Right kidney (tissue), 9 donors: ENCODE measurements around the gene ART1.
"Not testable (repeated sequence)": the region's sequence is repeated elsewhere in the genome, so short reads cannot be mapped to it uniquely, and the experiment has no call there.

Source experiments
- DNase-seq: peaks from one replicate; pipeline ENCODE4 v3.0.0-alpha.2; 2016
- long read RNA-seq, 8 donors: transcript quantifications; one replicate each; lab custom pipeline, GENCODE V29; 2026

Gene ART1, protein sequence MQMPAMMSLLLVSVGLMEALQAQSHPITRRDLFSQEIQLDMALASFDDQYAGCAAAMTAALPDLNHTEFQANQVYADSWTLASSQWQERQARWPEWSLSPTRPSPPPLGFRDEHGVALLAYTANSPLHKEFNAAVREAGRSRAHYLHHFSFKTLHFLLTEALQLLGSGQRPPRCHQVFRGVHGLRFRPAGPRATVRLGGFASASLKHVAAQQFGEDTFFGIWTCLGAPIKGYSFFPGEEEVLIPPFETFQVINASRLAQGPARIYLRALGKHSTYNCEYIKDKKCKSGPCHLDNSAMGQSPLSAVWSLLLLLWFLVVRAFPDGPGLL
- long read RNA-seq, donor 1: 0 reads
- long read RNA-seq, donor 2: 0 reads
- long read RNA-seq, donor 3: 0 reads
- long read RNA-seq, donor 4: 0 reads
- long read RNA-seq, donor 5: 0 reads
- long read RNA-seq, donor 6: 0 reads
- long read RNA-seq, donor 7: 0 reads
- long read RNA-seq, donor 8: 0 reads

DNA sequence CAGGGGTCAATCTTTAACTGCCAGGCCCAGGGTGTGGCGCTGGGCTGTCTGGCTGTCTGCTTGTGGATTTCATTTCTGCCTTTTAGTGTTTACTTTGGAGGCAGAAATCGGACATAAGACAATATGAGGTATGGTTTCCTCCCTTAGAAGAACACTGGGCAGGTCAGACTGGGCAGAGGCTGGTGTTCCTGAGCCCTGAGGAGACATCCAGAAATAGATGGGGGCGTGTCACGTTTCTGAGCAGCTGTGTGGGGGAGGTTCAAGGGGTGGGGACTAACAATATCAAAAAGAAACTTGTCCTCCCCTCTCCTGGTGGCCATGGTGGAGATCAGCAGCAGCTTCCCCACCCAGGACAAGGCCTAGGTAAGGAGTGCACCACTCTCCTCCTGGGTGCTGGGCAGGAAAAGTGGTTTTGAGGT lies at the start of gene ART1:
TSS of gene ART1 (plus strand) at position 312 of the 419 bp plus-strand sequence. CDS start 14,086 bp downstream, outside the sequence.
- no peak for DNase-seq

DNA sequence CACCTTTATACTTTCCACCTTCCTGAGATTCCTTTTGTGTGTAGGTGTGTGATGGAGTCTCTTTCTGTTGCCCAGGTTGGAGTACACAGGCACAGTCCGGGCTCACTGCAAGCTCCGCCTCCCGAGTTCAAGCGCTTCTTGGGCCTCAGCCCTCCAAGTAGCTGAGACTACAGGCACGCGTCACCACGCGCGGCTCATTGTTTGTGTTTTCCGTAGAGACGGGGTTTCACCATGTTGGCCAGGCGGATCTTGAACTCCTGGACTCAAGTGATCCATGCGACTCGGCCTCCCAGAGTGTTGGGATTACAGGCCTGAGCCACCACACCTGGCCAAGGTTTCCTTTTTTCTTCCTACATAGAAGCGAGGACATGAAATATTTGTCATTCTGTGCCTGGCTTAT lies 47.2 kb upstream of the ART1 start:
- DNase-seq: not testable (repeated sequence)

DNA sequence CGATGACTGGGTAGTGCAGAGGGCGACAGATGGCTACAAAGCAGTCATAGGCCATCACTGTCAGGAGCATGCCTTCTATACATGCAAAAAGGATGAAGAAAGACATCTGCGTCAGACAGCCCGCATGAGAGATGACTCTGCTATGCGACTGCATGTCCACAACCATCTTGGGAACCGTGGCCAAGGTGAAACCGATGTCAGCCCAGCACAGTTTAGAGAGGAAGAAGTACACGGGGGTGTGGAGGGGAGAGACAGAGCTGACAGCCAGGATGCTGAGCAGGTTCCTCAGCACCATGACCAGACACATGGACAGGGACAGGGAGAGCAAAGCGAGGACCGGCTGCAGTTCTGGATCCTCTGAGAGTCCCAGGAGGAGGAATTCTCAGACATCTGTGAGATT lies 44.7 kb upstream of the ART1 start:
- not testable (repeated sequence) for DNase-seq

DNA sequence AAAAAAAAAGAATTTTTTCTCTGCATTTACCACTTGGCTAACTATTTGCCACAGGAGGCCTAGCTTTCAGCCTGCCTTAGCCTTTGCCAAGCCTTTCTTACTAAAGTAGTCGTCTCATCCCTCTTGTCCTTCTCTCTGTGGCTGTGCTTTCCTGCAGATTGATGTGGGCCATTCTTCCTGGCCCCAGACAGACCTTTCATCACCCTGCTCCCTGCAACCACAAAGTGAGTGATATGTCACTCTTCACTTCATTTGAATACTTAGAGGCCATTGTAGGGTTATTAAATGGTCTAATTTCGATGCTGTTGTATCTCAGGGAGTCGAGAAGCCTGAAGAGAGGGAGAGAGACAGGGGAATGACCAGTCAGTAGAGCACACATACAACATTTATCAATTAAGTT lies 40.8 kb upstream of the ART1 start:
- DNase-seq: no peak

DNA sequence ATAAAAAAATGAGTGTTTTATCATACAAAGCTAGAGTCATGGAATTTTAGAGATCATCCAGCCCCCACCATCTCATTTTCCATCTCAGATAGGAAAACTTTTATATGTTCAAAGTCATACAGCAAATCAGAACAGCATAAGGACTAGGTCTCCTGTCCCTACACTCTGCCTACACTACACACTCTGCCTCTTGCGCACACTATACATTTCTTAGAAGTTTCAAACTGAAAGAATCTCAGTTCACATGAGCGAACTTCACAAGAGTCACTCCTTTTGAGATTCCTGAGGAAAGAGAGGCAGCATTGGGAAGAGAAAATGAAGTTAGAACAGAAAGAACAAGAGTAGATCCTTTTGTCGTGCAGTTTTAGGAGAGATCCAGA lies 39.7 kb upstream of the ART1 start:
- no peak for DNase-seq

DNA sequence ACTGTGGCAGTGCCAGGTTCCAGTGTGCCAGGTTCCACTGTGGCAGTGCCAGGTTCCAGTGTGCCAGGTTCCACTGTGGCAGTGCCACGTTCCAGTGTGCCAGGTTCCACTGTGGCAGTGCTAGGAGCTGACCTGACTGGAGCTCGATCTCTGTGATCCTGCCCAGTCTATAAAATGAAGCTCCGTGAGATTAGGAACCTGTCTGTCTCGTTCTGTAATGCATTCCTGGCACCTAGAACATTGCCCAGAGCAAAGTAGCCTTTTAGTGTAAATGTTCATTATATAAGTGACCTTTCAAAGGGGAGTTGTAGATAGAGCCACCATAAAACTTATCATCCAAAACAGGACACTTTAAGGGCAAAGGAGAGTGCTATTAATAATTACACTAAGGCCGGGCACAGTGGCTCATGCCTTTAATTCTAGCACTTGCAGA lies 39.1 kb upstream of the ART1 start:
- no peak for DNase-seq

DNA sequence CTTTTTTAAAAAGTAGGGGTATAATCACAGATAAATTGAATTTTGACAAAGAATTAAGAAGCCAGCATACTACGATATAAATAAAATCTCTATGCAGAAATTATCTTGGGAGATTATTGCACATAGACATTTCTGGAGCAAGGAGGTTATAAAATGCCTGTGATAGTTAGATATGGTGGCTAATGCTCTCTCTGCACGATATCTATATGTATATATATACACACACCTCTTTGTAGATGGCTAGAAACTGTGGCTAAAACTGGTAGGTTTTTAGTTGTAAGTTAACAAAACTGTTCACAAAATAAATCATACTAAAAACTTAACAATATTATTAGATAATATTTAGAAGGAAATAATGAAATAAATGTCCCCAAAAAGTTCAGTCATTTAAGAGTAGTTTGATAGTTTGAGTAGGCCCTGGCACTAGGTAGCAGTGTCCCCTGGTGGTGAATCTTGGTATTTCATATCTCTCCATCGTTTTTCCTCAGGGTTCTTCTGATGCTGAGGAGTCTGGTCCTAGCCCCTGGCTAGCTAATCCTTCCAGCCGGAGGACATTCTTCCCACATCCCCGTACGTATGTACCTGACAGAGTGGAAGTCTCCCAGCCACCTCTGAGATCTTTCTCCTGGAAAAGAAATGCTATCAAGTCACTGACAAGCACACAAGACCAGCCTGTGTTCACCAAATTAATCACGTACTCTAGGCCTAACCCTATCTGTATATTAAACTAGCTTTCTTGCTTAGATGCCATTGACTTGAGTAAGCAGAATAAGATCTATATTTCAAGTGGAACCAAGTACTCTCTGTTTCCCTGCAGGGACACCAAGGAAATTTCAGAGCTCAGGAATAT lies 35.3 kb upstream of the ART1 start:
- DNase-seq: no peak

DNA sequence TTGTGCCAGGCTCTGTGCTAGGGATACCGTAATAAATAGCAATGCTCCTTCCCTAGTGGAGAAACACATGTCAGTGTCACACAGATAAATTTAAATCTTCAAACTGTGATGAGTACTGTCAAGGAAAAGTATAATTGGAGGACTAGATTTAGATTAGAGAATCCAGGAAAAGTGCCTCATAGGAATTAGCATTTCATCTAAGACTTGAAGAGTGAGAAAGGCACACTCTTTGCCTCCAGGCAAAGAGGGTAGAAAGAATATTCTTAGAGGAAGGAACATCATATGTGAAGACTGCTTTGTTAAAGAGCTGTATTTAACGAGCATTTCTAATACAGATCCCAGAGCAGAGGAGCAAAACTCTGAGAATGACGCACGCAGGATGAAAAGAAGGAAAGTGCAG lies 34.1 kb upstream of the ART1 start:
- DNase-seq: no peak

DNA sequence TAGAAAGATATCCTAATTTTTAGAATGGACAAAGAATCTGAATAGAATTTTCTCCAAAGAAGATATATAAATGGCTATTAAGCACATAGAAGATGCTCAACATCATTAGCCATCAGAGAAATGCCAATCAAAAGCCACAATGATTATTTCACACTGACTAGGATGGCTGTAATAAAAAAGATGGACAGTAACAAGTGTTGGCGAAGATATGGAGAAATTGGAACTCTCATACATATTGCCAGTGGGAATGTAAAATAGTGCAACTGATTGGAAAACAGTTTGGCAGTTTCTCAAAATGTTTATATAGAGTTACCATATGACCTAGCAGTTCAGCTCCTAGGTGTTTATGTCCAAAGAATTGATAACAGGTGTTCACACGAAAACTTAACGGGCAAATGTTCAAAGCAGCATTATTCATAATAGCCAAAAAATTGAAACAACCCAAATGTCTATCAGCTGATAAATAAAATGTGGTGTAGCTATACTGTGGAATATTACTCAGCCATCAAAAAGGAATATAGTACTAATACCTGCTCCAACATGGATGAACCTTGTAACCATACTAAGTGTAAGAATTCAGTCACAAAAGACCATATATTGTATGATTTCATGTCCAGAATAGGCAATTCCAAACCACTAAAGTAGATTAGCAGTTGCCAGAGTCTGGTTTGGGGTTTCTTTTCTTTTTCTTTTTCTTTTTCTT lies 32.8 kb upstream of the ART1 start:
- no peak for DNase-seq

DNA sequence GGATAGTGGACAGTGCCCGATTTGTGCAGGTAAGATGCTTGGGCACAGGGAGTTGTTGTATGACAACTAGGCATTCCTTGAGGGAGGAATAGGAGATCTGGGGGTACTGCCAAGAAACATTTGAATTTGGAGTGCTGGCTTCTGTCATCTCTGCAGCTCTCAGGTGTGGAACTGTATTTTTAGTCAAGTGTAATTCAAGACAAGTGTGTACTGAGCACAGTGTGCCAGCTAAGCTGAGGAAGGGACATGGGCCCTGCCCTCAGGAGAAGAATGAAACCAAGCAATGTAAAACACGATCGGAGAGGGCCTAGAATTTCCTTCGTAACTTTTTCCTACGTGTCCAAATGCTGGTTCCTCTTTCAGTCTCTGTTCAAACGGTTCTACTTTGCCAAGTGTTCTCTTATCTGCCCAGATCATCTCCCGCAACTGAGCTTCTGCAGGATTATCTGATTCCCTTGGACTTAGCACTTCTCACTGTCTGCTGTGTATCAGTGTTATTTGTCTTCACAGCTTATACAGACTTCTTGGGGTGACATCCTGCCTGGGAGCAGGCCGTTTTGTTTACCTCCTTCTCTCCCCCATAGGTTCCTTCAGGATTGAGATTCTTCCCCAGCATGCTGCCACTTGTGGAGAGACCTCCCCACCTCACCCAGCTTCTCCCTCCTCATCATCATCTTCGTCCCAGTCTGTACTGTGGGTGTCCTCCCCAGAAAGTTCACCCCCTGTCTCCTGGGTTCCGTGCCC lies 30.8 kb upstream of the ART1 start:
- no peak for DNase-seq

DNA sequence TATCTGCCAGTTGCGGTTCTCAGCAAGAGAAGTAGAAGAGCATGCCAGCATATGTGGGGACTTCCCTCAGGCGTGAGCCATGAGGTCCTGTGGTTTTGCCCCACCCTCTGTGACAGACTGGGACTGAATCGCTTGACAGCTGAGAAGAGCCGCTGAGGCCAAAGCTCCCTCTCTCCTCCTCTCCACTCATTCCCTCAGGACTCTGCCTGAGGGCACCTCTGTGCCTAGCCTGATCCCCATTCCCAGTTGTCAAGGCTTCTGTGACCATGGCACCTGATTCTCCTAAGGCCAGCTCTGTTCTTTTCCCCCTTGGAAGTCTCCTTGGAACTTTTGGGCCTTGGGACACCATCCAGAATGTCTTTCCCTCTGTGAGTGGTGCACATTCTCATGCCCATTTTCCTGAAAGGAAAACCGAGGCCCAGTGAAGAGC lies 30.2 kb upstream of the ART1 start:
- no peak for DNase-seq

DNA sequence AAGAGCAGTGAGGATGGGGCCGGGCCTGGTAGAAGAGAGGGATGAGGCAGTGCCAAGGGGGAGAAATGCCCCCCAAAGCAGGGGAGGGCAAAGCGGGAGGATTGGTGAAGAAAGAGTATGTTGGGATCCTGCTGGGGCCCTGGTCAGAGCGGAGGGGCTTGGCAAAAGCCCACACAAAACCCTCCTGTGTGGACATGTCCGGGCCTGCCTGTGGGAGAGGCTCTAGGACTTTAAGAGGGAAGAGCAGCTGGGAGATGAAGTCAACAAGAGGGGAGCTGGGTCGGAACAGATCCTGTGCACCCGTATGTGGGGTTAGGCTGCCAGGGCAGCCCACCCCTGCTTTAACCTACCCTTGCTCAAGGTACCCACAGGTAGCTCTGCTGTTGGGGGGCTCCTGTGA lies 28.9 kb upstream of the ART1 start:
- DNase-seq: no peak

DNA sequence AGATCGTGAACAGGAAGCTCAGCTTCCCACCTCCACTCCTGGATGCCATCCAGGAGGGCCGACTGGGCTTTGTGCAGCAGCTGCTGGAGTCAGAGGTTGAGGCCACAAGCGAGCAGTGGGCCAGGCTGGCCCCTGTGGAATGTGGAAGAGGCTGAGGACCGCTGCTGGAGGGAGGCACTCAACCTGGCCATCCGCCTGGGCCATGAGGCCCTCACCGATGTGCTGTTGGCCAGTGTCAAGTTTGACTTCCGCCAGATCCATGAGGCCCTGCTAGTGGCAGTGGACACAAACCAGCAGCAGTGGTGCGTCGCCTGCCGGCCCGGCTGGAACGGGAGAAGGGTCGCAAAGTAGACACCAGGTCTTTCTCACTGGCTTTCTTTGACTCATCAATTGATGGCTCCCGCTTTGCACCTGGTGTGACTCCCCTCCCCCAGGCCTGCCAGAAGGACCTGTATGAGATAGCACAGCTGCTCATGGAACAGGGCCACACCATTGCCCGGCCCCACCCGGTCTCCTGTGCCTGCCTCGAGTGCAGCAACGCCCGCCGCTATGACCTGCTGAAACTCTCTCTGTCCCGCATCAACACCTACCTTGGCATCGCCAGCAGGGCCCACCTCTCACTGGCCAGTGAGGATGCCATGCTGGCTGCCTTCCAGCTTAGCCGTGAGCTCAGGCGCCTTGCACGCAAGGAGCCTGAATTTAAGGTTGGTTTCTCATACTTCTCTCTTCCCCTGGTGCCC lies 28.0 kb upstream of the ART1 start:
- no peak for DNase-seq

DNA sequence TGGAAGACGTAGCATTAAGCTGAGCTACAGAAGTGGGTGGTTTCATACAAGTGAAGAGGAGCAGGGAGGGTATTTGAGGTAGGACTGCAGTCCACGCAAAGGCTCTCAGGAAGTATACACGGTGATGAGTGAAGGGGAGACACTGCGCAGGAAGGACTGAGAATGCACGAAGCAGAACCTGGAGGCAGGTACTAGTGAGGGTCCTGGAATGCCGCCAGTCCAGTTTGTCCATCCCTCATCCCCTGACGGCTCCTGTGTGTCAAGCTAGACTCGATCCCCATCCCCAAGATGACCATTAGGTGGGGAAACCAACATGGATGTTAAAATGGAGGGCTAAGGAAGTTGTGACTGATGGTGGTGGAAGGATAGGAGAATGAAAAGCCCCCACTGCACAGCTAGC lies 26.9 kb upstream of the ART1 start:
- DNase-seq: no peak

DNA sequence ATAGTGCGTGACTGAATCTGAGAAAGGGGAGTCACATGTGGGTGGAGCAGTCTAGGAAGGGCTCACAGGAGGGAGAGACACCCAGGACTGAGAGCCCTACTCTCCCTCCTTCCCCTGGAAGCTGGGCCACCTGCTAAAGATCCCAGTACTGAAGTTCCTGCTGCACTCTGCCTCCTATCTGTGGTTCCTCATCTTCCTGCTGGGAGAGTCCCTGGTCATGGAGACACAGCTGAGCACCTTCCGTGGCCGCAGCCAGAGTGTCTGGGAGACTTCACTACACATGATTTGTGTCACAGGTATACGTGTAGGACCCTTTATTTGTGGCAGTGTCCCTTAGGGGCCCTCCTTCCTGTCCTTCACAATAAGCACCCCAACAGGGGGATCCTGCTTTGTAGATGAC lies 22.4 kb upstream of the ART1 start:
- no peak for DNase-seq

DNA sequence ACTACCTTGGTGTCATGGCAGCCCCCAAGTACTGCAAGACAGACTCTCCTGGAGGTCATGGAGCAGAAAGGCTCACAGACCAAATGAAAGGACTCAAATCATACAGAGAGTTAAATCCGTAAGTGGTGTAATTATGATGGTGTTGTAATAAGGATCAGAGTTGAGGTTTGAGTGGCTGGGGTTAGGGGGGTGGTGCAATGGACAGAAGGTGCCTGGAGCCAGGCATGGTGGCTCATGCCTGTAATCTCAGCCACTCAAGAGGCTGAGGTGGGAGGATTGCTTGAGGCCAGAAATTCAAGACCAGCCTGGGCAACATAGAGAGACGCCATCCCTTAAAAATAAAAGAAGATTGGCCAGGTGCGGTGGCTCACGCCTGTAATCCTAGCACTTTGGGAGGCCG lies 21.8 kb upstream of the ART1 start:
- DNase-seq: no peak

DNA sequence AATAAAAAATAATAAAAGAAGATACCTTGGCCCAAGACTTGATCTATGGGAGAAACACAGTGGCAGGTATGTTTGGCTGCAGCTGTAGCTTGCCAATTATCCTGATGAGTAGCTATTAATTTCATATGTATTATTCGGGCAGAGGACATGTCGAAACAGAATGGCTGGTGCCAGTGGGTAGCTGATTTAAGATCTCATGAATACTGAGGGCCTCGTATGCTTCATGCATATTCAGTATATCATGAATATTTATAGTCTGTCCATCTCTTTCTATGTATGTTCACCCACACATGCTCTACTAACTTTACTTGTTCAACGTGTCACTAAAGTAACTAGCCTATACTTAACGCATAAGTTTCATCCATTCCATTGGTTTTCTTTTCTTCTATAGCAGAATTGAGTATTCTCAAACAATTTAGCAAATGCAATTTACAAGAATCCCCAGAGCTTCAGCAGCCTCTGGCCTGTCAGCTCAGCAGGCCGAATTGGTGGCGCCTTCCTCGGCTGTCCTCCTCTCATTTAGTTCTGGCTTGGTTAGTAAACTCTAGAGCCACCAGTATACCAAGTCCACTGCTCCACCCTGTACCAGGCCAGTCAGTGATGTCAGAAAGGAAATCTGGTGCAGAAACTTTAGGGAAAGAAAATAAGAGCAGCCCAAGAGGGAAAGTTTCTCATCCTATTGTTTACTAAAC lies 21.0 kb upstream of the ART1 start:
- DNase-seq: no peak

DNA sequence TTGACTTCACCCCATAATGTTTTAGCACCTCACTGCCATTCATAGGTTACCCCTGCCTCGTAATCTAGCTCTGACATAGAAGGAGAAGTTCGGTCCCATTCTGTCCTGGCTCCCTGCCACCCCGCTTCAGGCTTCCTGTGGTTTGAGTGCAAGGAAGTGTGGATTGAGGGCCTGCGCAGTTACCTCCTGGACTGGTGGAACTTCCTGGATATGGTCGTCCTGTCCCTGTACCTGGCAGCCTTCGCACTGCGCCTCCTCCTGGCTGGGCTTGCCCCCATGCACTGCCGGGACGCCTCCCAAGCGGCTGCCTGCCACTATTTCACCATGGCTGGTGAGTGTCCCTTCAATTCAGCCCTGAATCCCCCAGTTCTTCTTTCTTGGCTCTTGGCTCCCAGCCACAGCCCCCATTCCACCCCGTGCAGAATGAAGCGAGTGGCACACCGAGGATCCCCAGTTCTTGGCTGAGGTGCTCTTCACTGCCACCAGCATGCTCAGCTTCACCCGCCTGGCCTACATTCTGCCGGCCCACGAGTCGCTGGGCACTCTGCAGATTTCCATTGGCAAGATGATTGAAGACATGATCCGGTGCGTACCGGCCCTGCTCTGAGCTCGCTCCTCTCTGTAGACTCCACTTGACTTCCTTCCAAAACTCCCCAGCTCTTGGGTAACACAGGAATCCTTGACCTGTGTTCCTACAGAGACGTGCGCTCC lies 18.5 kb upstream of the ART1 start:
- no peak for DNase-seq

DNA sequence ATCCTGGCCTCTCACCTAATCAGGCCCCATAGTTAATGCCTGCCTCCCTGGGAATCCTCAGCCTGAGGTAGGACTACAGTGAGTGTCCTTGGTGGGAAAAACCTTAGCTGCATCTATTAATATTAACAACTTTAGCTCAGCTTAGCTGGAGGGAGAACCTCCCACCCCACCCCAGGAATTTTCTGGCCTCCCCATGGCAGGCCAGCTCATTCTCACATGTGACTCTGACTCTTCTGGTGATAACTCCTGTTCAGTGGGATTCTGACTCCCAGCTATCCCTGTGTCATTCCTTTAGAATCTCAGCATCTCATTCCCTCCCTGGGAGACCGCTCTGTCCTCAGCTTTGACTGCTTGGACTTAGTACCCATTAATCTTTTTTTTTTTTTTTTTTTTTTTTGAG lies 17.6 kb upstream of the ART1 start:
- no peak for DNase-seq

DNA sequence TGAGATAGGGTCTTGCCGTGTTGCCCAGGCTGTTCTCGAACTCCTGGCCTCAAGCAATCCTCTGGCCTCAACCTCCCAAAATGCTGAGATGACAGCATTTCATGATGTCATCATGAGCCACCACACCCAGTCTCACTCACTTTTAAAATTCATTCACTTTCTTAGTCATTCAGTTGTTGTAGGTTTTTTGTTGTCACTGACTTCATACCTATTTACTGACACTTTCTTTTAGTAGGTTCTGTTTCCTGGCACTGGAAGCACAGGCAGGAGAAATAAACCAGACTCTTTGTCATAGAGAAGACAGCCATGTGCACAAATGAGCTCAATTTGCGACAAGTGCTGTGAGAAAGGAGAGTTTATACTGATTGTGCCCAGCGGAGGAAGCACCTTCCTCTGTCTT lies 13.6 kb upstream of the ART1 start:
- no peak for DNase-seq
